Loucy (cell line): Measurements from ENCODE around the gene CLCN5.

Experiments used
- H2AFZ ChIP-seq: fragments of 200-600 bp; sonication (generic); 2 replicates; pipeline ENCODE4 v1.6.0; 2016; ENCODE audit warnings: antibody characterized with exemption, mild to moderate bottlenecking, low read length, moderate library complexity
- H3F3A ChIP-seq: fragments of 200-600 bp; 2 replicates; pipeline ENCODE4 v1.6.0; 2016; ENCODE audit warnings: antibody characterized with exemption, low read depth, mild to moderate bottlenecking
- H3K27me3 ChIP-seq: fragments of 200-600 bp; sonication (generic); 2 replicates; pipeline ENCODE4 v1.6.1; 2014; ENCODE audit warnings: low read length, mild to moderate bottlenecking; ENCODE audit not compliant: insufficient read depth, poor library complexity, severe bottlenecking
- H3K36me3 ChIP-seq: fragments of 200-600 bp; sonication (generic); 2 replicates; pipeline ENCODE4 v1.6.1; 2016; ENCODE audit warnings: low read length; ENCODE audit not compliant: insufficient read depth
- H3K4me1 ChIP-seq: fragments of 200-600 bp; sonication (generic); 2 replicates; pipeline ENCODE4 v1.5.1; 2014; ENCODE audit warnings: low read length, mild to moderate bottlenecking; ENCODE audit not compliant: insufficient read depth, poor library complexity, severe bottlenecking
- H3K4me2 ChIP-seq: fragments of 200-600 bp; sonication (generic); 2 replicates; pipeline ENCODE4 v1.6.0; 2014; ENCODE audit warnings: antibody characterized with exemption, low read length, low read depth, mild to moderate bottlenecking; ENCODE audit not compliant: poor library complexity, severe bottlenecking
- H3K4me3 ChIP-seq: fragments of 200-600 bp; sonication (generic); 2 replicates; pipeline ENCODE4 v1.5.1; 2014; ENCODE audit warnings: low read length, mild to moderate bottlenecking, mixed read lengths; ENCODE audit not compliant: poor library complexity, severe bottlenecking
- H3K79me2 ChIP-seq: fragments of 200-600 bp; sonication (generic); 2 replicates; pipeline ENCODE4 v1.6.1; 2014; ENCODE audit warnings: low read length; ENCODE audit not compliant: insufficient read depth
- H3K9ac ChIP-seq: fragments of 200-600 bp; sonication (generic); 2 replicates; pipeline ENCODE4 v1.6.0; 2014; ENCODE audit warnings: mild to moderate bottlenecking, low read depth, low read length, moderate library complexity; ENCODE audit not compliant: poor library complexity, severe bottlenecking
- H3K9me2 ChIP-seq: fragments of 200-600 bp; sonication (generic); replicated peaks from 2 replicates; pipeline ENCODE4 v1.6.1; 2016; ENCODE audit warnings: low read depth, low read length, mixed read lengths
- H3K9me3 ChIP-seq: fragments of 200-600 bp; sonication (generic); 2 replicates; pipeline ENCODE4 v1.6.1; 2014; ENCODE audit warnings: mild to moderate bottlenecking, antibody characterized with exemption, low read length, low read depth; ENCODE audit not compliant: insufficient read depth
- H4K20me1 ChIP-seq: fragments of 200-600 bp; sonication (generic); 2 replicates; pipeline ENCODE4 v1.6.0; 2014; ENCODE audit warnings: antibody characterized with exemption, low read length, mild to moderate bottlenecking; ENCODE audit not compliant: insufficient read depth, poor library complexity, severe bottlenecking
- EZH2phosphoT487 ChIP-seq: fragments of 200-600 bp; IDR thresholded peaks from 2 replicates; pipeline ENCODE4 v1.6.1; 2018; ENCODE audit warnings: antibody characterized with exemption, mild to moderate bottlenecking, moderate library complexity, borderline replicate concordance
- TF ChIP-seq, protein P1 (sequence below): fragments of 200-600 bp; sonication (generic); conservative IDR thresholded peaks from 2 replicates; pipeline ENCODE4 v1.5.1; 2014; ENCODE audit warnings: mild to moderate bottlenecking, antibody characterized with exemption, low read length

CLCN5 gene

DNA sequence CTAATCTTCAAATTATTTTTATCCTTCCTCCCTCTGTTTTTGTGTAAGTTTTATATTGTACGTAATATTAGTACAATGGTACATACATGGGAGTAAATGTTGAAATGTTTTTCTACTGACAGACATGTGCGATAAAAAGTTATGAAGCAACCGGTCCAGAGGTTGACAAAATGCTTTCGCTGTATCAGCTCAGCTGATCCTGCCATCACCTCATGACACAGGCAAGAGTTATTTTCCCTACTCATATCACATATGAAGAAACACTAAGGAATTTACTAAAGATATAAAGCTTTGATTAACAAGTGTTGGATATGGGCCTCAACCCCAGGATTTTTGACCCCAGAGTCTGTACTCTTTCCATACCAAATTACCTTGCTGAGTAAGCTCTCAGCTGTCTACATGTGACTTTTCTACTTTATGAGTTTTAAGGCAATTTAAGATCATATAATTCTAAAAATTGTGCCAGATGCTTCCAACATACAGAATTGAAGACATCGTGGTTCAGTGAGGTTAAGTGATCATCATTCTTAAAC, 50.0 kb downstream of the CLCN5 start:
- Histone ChIP-seq H3K9me2 (no peaks in the 10 kb centered on the region), H3K9me3 (no peaks in the 10 kb centered on the region), H3K4me2 (no peak overlapping the region), H3F3A (no peaks in the 10 kb centered on the region), H3K79me2 (no peaks in the 10 kb centered on the region), H3K4me3 (no peak overlapping the region), H4K20me1 (no peaks in the 10 kb centered on the region), H3K36me3 (no peaks in the 10 kb centered on the region), H3K27me3 (no peaks in the 10 kb centered on the region), H3K9ac (no peak overlapping the region), H3K4me1 (no peaks in the 10 kb centered on the region), H2AFZ (no peak overlapping the region)
- TF ChIP-seq EZH2phosphoT487 = no peak
- TF ChIP-seq, protein P1, sequence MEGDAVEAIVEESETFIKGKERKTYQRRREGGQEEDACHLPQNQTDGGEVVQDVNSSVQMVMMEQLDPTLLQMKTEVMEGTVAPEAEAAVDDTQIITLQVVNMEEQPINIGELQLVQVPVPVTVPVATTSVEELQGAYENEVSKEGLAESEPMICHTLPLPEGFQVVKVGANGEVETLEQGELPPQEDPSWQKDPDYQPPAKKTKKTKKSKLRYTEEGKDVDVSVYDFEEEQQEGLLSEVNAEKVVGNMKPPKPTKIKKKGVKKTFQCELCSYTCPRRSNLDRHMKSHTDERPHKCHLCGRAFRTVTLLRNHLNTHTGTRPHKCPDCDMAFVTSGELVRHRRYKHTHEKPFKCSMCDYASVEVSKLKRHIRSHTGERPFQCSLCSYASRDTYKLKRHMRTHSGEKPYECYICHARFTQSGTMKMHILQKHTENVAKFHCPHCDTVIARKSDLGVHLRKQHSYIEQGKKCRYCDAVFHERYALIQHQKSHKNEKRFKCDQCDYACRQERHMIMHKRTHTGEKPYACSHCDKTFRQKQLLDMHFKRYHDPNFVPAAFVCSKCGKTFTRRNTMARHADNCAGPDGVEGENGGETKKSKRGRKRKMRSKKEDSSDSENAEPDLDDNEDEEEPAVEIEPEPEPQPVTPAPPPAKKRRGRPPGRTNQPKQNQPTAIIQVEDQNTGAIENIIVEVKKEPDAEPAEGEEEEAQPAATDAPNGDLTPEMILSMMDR = no peak

DNA sequence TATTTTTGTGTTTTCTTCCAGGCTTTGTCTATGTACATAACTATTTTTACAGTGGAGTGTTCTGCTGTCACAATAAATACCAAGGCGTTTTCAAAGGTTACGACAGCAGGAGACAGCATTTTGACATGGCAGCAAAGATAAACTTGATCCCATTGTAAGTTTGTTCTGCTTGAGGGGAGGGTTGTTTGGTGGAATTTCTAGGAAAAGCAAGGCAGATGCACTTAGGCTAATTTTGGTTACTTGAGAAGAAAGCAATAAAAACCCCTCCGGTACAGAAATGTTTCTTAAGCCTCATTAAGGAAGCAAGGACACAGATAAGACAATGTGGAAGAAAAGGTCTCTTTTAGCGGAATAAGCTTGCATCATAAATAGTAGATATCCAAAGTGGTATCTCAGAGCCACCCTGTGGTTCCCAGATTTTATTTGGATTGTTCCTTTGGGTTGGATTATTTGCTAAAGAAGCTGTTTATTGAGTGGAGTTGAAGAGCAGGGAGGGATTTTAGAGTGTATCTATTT, 54.3 kb downstream of the CLCN5 start:
- H3K9me2 ChIP-seq = no peaks in the 10 kb centered on the region
- no peak overlapping the region for H3K4me3 ChIP-seq
- H3K4me2 ChIP-seq = no peak overlapping the region
- no peak overlapping the region for H2AFZ ChIP-seq
- H4K20me1 ChIP-seq = no peaks in the 10 kb centered on the region
- H3K36me3 ChIP-seq = no peaks in the 10 kb centered on the region
- no peaks in the 10 kb centered on the region for H3K9me3 ChIP-seq
- no peak for TF ChIP-seq EZH2phosphoT487
- TF ChIP-seq, protein P1 = no peak
- no peak overlapping the region for H3K9ac ChIP-seq
- no peaks in the 10 kb centered on the region for H3K27me3 ChIP-seq
- no peaks in the 10 kb centered on the region for H3F3A ChIP-seq
- H3K79me2 ChIP-seq = no peaks in the 10 kb centered on the region
- H3K4me1 ChIP-seq = no peaks in the 10 kb centered on the region

GRCh38 chrX:49977319-49978090, 55.1 kb downstream of the CLCN5 start:
- no peaks in the 10 kb centered on the region for H3K79me2 ChIP-seq

More at GRCh38 chrX:49977319-49978090, 55.1 kb downstream of the CLCN5 start:
- Histone ChIP-seq H3K9ac (no peak overlapping the region), H3K36me3 (no peaks in the 10 kb centered on the region), H3K4me3 (no peak overlapping the region), H3K27me3 (no peaks in the 10 kb centered on the region), H4K20me1 (no peaks in the 10 kb centered on the region), H3K9me2 (no peaks in the 10 kb centered on the region), H3K9me3 (no peaks in the 10 kb centered on the region), H3K4me2 (no peak overlapping the region), H3F3A (no peaks in the 10 kb centered on the region), H2AFZ (no peak overlapping the region), H3K4me1 (no peaks in the 10 kb centered on the region)
- TF ChIP-seq EZH2phosphoT487 = no peak
- TF ChIP-seq, protein P1 = no peak
